Measurements from ENCODE around the gene MGAT4A.

MGAT4A gene

GRCh38 chr2:98703738-98704137 lies 27.2 kb downstream of the MGAT4A start:
- H3K27ac ChIP-seq (ENCODE audit: low read depth, low read length) = no peak overlapping the region
- no peaks in the 10 kb centered on the region for H3K36me3 ChIP-seq (ENCODE audit: control insufficient read depth, insufficient read depth, low read length)
- H3K9ac ChIP-seq (ENCODE audit: low read length) = no peak overlapping the region
- H3K4me1 ChIP-seq (ENCODE audit: control insufficient read depth, insufficient read depth, low read length) = peaks cover 13% of the 10 kb centered on the region
- no peak overlapping the region for H3K4me3 ChIP-seq (ENCODE audit: low read length)
- no peaks in the 10 kb centered on the region for H3K27me3 ChIP-seq (ENCODE audit: control insufficient read depth, insufficient read depth, low read length)

- H3K4me1 ChIP-seq (ENCODE audit: control insufficient read depth, insufficient read depth, low read length) = peaks cover 13% of the 10 kb centered on the region
- H3K36me3 ChIP-seq (ENCODE audit: control insufficient read depth, insufficient read depth, low read length) = no peaks in the 10 kb centered on the region
- H3K9ac ChIP-seq (ENCODE audit: low read length) = no peak overlapping the region
- peak overlapping the region; percentile 40 for H3K4me3 ChIP-seq (ENCODE audit: low read length)
- peak overlapping the region; percentile 53 for H3K27ac ChIP-seq (ENCODE audit: low read depth, low read length)
- no peaks in the 10 kb centered on the region for H3K27me3 ChIP-seq (ENCODE audit: control insufficient read depth, insufficient read depth, low read length)
Measured at GRCh38 chr2:98702858-98703620, 27.9 kb downstream of the MGAT4A start.

- Histone ChIP-seq H3K36me3 (ENCODE audit: control insufficient read depth, insufficient read depth, low read length) (no peaks in the 10 kb centered on the region), H3K4me3 (ENCODE audit: low read length) (peak overlapping the region; percentile 40), H3K9ac (ENCODE audit: low read length) (no peak overlapping the region), H3K4me1 (ENCODE audit: control insufficient read depth, insufficient read depth, low read length) (peaks cover 10% of the 10 kb centered on the region), H3K27me3 (ENCODE audit: control insufficient read depth, insufficient read depth, low read length) (no peaks in the 10 kb centered on the region), H3K27ac (ENCODE audit: low read depth, low read length) (peak overlapping the region; percentile 53)
Measured at GRCh38 chr2:98702127-98702802, 28.7 kb downstream of the MGAT4A start.

DNA sequence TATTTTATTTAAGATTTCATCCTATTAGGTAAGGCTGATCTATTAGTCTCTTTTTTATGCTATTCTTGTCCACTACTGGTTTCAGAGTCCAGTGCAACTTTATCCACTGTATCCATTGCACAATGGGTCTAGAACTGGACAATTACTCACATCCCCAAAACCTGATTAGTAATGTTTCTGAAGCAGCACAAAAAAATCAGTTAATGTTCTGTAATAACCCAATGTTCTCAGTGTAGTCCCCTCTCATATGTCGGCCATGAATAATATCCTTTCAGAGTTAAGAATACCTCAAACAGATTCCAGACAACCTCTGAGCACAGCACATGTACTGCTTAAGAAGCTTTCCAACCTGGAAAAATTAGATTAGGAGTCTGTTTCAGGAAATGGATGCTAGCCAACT lies 29.7 kb downstream of the MGAT4A start:
- Histone ChIP-seq H3K27ac (ENCODE audit: low read depth, low read length) (peak overlapping the region; percentile 23), H3K27me3 (ENCODE audit: control insufficient read depth, insufficient read depth, low read length) (no peaks in the 10 kb centered on the region), H3K4me1 (ENCODE audit: control insufficient read depth, insufficient read depth, low read length) (peaks cover 10% of the 10 kb centered on the region), H3K9ac (ENCODE audit: low read length) (no peak overlapping the region), H3K4me3 (ENCODE audit: low read length) (no peak overlapping the region), H3K36me3 (ENCODE audit: control insufficient read depth, insufficient read depth, low read length) (no peaks in the 10 kb centered on the region)

DNA sequence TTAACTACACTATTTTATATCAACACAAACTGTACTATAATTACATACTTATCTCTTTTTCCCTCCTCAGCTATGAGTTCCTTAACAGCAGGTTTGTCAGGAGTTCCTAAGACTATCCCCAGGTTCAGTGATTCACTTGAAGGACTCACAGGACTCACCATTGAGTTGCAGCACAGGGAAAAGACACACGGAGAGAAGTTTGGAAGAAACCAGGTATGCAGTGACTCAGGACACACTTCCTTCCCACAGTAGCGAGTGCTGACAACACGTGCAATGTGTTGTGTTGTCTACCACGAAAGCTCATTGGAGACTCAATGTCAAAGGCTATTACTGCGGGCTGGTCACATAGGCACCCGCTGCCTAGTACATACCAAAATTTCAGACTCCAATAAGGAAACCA lies 32.0 kb downstream of the MGAT4A start:
- H3K9ac ChIP-seq (ENCODE audit: low read length) = no peak overlapping the region
- H3K27ac ChIP-seq (ENCODE audit: low read depth, low read length) = no peak overlapping the region
- no peaks in the 10 kb centered on the region for H3K36me3 ChIP-seq (ENCODE audit: control insufficient read depth, insufficient read depth, low read length)
- H3K4me1 ChIP-seq (ENCODE audit: control insufficient read depth, insufficient read depth, low read length) = peaks cover 10% of the 10 kb centered on the region
- no peak overlapping the region for H3K4me3 ChIP-seq (ENCODE audit: low read length)
- H3K27me3 ChIP-seq (ENCODE audit: control insufficient read depth, insufficient read depth, low read length) = no peaks in the 10 kb centered on the region

GRCh38 chr2:98697651-98698337 lies 33.1 kb downstream of the MGAT4A start:
- H3K4me3 ChIP-seq (ENCODE audit: low read length) = no peak overlapping the region
- H3K36me3 ChIP-seq (ENCODE audit: control insufficient read depth, insufficient read depth, low read length) = no peaks in the 10 kb centered on the region
- no peaks in the 10 kb centered on the region for H3K27me3 ChIP-seq (ENCODE audit: control insufficient read depth, insufficient read depth, low read length)
- peaks cover 8% of the 10 kb centered on the region for H3K4me1 ChIP-seq (ENCODE audit: control insufficient read depth, insufficient read depth, low read length)
- no peak overlapping the region for H3K27ac ChIP-seq (ENCODE audit: low read depth, low read length)
- no peak overlapping the region for H3K9ac ChIP-seq (ENCODE audit: low read length)

- no peak overlapping the region for H3K9ac ChIP-seq (ENCODE audit: low read length)
- no peaks in the 10 kb centered on the region for H3K27me3 ChIP-seq (ENCODE audit: control insufficient read depth, insufficient read depth, low read length)
- no peaks in the 10 kb centered on the region for H3K36me3 ChIP-seq (ENCODE audit: control insufficient read depth, insufficient read depth, low read length)
- no peaks in the 10 kb centered on the region for H3K4me1 ChIP-seq (ENCODE audit: control insufficient read depth, insufficient read depth, low read length)
- H3K4me3 ChIP-seq (ENCODE audit: low read length) = no peak overlapping the region
- no peak overlapping the region for H3K27ac ChIP-seq (ENCODE audit: low read depth, low read length)
Measured at GRCh38 chr2:98696200-98696599, 34.7 kb downstream of the MGAT4A start.

GRCh38 chr2:98695255-98695654 lies 35.7 kb downstream of the MGAT4A start:
- H3K9ac ChIP-seq (ENCODE audit: low read length) = no peak overlapping the region
- no peak overlapping the region for H3K4me3 ChIP-seq (ENCODE audit: low read length)
- no peak overlapping the region for H3K27ac ChIP-seq (ENCODE audit: low read depth, low read length)
- H3K36me3 ChIP-seq (ENCODE audit: control insufficient read depth, insufficient read depth, low read length) = no peaks in the 10 kb centered on the region
- no peaks in the 10 kb centered on the region for H3K27me3 ChIP-seq (ENCODE audit: control insufficient read depth, insufficient read depth, low read length)
- H3K4me1 ChIP-seq (ENCODE audit: control insufficient read depth, insufficient read depth, low read length) = no peaks in the 10 kb centered on the region

DNA sequence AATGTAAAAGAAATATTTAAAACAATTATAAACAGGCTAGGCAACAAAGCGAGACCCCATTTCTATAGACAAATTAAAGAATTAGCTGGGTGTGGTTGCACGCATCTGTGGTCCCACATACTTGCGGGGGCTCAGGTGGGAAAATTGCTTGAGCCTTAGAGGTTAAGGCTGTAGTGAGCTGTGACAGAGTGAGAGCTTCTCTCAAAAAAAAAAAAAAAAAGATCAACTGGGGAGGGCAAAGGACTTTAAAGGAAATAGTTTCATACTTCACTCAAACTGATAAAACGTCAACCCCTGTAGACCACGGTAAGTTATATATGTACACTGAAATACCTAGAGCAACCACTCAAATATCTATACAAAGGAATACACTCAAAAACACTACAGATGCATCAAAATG lies 37.5 kb downstream of the MGAT4A start:
- Histone ChIP-seq H3K27me3 (ENCODE audit: control insufficient read depth, insufficient read depth, low read length) (no peaks in the 10 kb centered on the region), H3K9ac (ENCODE audit: low read length) (no peak overlapping the region), H3K27ac (ENCODE audit: low read depth, low read length) (no peak overlapping the region), H3K4me1 (ENCODE audit: control insufficient read depth, insufficient read depth, low read length) (no peaks in the 10 kb centered on the region), H3K36me3 (ENCODE audit: control insufficient read depth, insufficient read depth, low read length) (no peaks in the 10 kb centered on the region), H3K4me3 (ENCODE audit: low read length) (no peak overlapping the region)

DNA sequence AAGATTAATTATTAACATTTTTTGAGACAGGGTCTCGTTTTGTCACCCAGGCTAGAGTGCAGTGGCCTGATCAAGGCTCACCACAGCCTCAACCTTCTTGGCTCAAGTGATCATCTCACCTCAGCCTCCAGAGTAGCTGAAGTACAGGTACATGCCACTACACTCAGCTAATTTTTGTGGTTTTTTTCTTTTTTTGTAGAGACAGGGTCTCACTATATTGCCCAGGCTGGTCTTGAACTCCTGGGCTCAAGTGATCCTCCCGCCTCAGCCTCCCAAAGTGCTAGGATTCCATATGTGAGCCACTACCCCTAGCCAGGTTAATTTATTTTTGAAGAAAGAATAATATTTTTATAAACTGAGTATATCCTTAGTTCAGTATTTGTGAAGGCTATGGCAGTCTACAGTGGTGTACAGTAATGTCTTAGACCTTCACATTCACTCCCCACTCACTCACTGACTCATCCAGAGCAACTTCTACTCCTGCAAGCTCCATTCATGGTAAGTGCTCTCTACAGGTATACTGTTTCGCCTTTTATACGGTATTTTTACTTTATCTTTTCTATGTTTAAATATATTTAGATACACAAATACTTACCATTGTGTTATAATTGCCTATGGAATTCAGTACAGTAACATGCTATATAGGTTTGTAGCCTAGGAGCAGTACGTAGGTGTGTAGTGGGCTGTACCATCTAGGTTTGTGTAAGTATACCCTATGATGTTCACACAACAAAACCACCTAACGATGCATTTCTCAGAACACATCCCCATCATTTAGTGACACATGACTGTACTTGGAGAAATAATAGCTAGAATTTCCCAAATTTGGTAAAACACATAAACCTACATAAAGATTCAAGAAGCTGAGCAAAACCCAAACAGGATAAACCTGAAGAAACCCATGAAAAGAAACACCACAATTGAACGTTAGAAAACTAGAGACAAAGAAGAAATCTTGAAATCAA lies 38.6 kb downstream of the MGAT4A start:
- Histone ChIP-seq H3K36me3 (ENCODE audit: control insufficient read depth, insufficient read depth, low read length) (no peaks in the 10 kb centered on the region), H3K9ac (ENCODE audit: low read length) (no peak overlapping the region), H3K4me3 (ENCODE audit: low read length) (no peak overlapping the region), H3K27me3 (ENCODE audit: control insufficient read depth, insufficient read depth, low read length) (no peaks in the 10 kb centered on the region), H3K27ac (ENCODE audit: low read depth, low read length) (no peak overlapping the region), H3K4me1 (ENCODE audit: control insufficient read depth, insufficient read depth, low read length) (no peaks in the 10 kb centered on the region)

DNA sequence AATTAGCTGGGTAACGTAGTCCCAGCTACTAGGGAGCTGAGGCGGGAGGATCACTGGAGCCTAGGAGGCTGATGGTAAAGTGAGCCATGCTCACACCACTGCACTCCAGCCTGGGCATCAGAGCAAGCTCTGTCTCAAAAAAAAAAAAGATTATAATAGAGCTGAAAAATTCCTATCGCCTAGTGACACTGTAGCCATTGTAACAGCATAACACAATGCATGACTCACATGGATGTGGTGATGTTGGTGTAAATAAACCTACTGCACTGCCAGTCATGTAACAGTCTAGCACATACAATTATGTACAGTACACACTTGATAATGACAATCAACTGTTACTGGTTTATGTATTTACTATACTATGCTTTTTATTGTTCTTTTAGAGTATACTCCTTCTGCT lies 39.6 kb downstream of the MGAT4A start:
- H3K4me1 ChIP-seq (ENCODE audit: control insufficient read depth, insufficient read depth, low read length) = no peaks in the 10 kb centered on the region
- no peaks in the 10 kb centered on the region for H3K27me3 ChIP-seq (ENCODE audit: control insufficient read depth, insufficient read depth, low read length)
- no peaks in the 10 kb centered on the region for H3K36me3 ChIP-seq (ENCODE audit: control insufficient read depth, insufficient read depth, low read length)
- no peak overlapping the region for H3K27ac ChIP-seq (ENCODE audit: low read depth, low read length)
- no peak overlapping the region for H3K4me3 ChIP-seq (ENCODE audit: low read length)
- no peak overlapping the region for H3K9ac ChIP-seq (ENCODE audit: low read length)
